ENCODE measurements around the gene EGR4.

DNA sequence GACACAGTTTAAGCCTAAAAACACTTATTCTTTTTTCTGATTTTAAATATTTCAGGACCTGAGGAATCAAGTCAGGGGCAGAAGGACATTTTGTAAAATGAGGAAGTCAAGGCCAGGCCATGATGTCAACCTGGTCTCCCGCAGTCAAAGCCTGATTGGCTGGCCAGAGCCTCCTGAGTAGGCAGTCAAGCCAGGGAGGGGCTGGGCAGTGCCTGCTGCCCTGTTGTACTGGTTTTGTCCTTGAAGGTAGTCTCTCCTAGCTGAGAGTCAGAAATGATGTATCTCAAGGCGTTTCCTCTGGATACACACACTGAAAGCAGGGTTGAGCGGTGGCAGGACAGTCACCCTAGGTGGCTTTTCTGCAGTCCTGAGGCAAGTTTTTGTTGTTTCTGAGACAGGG is 39.4 kb downstream of the EGR4 start:
- TF ChIP-seq, protein P1, sequence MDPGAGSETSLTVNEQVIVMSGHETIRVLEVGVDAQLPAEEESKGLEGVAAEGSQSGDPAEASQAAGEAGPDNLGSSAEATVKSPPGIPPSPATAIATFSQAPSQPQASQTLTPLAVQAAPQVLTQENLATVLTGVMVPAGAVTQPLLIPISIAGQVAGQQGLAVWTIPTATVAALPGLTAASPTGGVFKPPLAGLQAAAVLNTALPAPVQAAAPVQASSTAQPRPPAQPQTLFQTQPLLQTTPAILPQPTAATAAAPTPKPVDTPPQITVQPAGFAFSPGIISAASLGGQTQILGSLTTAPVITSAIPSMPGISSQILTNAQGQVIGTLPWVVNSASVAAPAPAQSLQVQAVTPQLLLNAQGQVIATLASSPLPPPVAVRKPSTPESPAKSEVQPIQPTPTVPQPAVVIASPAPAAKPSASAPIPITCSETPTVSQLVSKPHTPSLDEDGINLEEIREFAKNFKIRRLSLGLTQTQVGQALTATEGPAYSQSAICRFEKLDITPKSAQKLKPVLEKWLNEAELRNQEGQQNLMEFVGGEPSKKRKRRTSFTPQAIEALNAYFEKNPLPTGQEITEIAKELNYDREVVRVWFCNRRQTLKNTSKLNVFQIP (CRISPR knock-in tag; IDR thresholded peaks at IDR 0.05; ENCODE audit: borderline replicate concordance, low read depth) = no peak
- TF ChIP-seq ESRRG (CRISPR knock-in tag; IDR thresholded peaks at IDR 0.05) (no peak), ZNF8 (CRISPR knock-in tag; IDR thresholded peaks at IDR 0.05) (no peak), ISL1 (CRISPR knock-in tag; IDR thresholded peaks at IDR 0.05) (no peak), ZNF70 (CRISPR knock-in tag; IDR thresholded peaks at IDR 0.05) (no peak)
